Ureter (tissue), 1 donor: Measurements from ENCODE around the gene KDSR. TPM values are rescaled to one million over a fixed set of nuclear protein-coding genes. Genes with fewer than 3 reads are reported as not detected.
"Not testable (repeated sequence)": the region's sequence is repeated elsewhere in the genome, so short reads cannot be mapped to it uniquely, and the experiment has no call there.

ENCODE experiments used
- DNase-seq: peaks from one replicate; pipeline ENCODE4 v3.0.0-alpha.2; 2020; ENCODE audit warnings: low spot score
- total RNA-seq: library from RNA; stranded (reverse); gene quantifications from one replicate; pipeline ENCODE4 v1.2.4, GENCODE V29; 2023
- donor health status: DM: yes; HTN: yes; CAD: no.

The KDSR gene
- total RNA-seq, 1 donor from 2014 or later: 57.6 TPM

GRCh38 chr18:63366213-63367052 lies 573 bp downstream of the KDSR start:
- DNase-seq: peak; percentile 64

- no peak for DNase-seq
These were observed 1.2 kb downstream of the KDSR start for GRCh38 chr18:63365876-63366212.

- DNase-seq: no peak
These were observed 3.1 kb downstream of the KDSR start for GRCh38 chr18:63363951-63364350.

GRCh38 chr18:63363420-63363819 lies 3.6 kb downstream of the KDSR start:
- DNase-seq: not testable (repeated sequence)

GRCh38 chr18:63356272-63356896 lies 10.6 kb downstream of the KDSR start:
- DNase-seq: no peak

GRCh38 chr18:63350230-63350629 lies 16.8 kb downstream of the KDSR start:
- DNase-seq: no peak

GRCh38 chr18:63348508-63349136 lies 18.4 kb downstream of the KDSR start:
- no peak for DNase-seq

GRCh38 chr18:63346480-63347183 lies 20.4 kb downstream of the KDSR start:
- no peak for DNase-seq

- DNase-seq: peak; percentile 69
These were observed 21.0 kb downstream of the KDSR start for GRCh38 chr18:63346031-63346430.

GRCh38 chr18:63344918-63345317 lies 22.1 kb downstream of the KDSR start:
- DNase-seq: no peak

GRCh38 chr18:63344263-63344662 lies 22.7 kb downstream of the KDSR start:
- DNase-seq: no peak

- no peak for DNase-seq
These were observed 24.8 kb downstream of the KDSR start for GRCh38 chr18:63342206-63342605.

GRCh38 chr18:63339920-63340484 lies 27.0 kb downstream of the KDSR start:
- no peak for DNase-seq

- DNase-seq: no peak
These were observed 30.5 kb downstream of the KDSR start for GRCh38 chr18:63336366-63337099.

GRCh38 chr18:63331105-63331504 lies 35.9 kb downstream of the KDSR start:
- no peak for DNase-seq

- DNase-seq: no peak
These were observed 37.4 kb downstream of the KDSR start for GRCh38 chr18:63329431-63330145.

GRCh38 chr18:63326011-63326410 lies 41.0 kb downstream of the KDSR start:
- no peak for DNase-seq

- no peak for DNase-seq
These were observed 41.8 kb downstream of the KDSR start for GRCh38 chr18:63325086-63325686.

- peak; percentile 78 for DNase-seq
These were observed 43.9 kb downstream of the KDSR start for GRCh38 chr18:63322908-63323634.
